ENCODE data around the gene FOXK1.

DNA sequence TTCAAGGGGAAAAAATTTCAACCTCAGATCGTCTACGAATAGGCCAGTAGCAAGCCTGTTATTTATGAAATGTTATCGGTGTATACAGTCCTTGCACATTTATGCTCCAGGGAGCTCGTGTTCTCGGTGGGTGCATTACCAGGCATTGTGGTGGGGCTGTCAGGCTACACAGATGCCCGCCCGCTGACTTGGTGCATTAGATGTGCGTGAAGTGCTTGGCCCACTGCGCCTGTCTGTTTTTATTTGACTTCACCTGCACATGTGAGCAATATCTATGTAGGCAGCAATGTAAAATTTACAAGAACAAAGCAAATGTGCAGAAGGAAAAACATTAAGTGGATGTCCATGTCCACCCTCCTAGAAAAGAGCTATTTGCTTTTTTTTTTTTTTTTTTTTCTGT, 2.8 kb downstream of the FOXK1 start:
- TF ChIP-seq, protein P1, sequence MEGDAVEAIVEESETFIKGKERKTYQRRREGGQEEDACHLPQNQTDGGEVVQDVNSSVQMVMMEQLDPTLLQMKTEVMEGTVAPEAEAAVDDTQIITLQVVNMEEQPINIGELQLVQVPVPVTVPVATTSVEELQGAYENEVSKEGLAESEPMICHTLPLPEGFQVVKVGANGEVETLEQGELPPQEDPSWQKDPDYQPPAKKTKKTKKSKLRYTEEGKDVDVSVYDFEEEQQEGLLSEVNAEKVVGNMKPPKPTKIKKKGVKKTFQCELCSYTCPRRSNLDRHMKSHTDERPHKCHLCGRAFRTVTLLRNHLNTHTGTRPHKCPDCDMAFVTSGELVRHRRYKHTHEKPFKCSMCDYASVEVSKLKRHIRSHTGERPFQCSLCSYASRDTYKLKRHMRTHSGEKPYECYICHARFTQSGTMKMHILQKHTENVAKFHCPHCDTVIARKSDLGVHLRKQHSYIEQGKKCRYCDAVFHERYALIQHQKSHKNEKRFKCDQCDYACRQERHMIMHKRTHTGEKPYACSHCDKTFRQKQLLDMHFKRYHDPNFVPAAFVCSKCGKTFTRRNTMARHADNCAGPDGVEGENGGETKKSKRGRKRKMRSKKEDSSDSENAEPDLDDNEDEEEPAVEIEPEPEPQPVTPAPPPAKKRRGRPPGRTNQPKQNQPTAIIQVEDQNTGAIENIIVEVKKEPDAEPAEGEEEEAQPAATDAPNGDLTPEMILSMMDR (IDR thresholded peaks at IDR 0.05) = no peak
- TF ChIP-seq POLR2A (IDR thresholded peaks at IDR 0.05) (no peak), POLR2AphosphoS5 (IDR thresholded peaks at IDR 0.05) (no peak)
